H9 (cell line): ENCODE results near the gene NHS. TPM values are rescaled to one million over a fixed set of nuclear protein-coding genes. Genes with fewer than 3 reads are reported as not detected.

ENCODE experiments used
- DNase-seq: peaks from one replicate; pipeline ENCODE4 v3.0.0-alpha.2; 2017
- H2AFZ ChIP-seq: one replicate; pipeline ENCODE4 v1.6.1; 2013; ENCODE audit warnings: mild to moderate bottlenecking, low read length, control low read depth, moderate library complexity
- H2AK5ac ChIP-seq: 2 replicates; pipeline ENCODE4 v1.6.1; 2013; ENCODE audit warnings: low read length, control low read depth, mixed read lengths; ENCODE audit not compliant: insufficient read length
- H2BK120ac ChIP-seq: one replicate; pipeline ENCODE4 v1.6.1; 2013; ENCODE audit warnings: low read depth, mild to moderate bottlenecking, low read length, control low read depth, inconsistent platforms; ENCODE audit not compliant: poor library complexity, severe bottlenecking
- H2BK12ac ChIP-seq: 2 replicates; pipeline ENCODE4 v1.6.1; 2013; ENCODE audit warnings: low read length, control low read depth, mixed read lengths, low read depth; ENCODE audit not compliant: insufficient read length
- H2BK15ac ChIP-seq: 2 replicates; pipeline ENCODE4 v1.6.1; 2013; ENCODE audit warnings: low read depth, low read length, control low read depth
- H2BK20ac ChIP-seq: one replicate; pipeline ENCODE4 v1.6.1; 2013; ENCODE audit warnings: low read depth, mild to moderate bottlenecking, low read length, control low read depth, inconsistent platforms; ENCODE audit not compliant: poor library complexity, severe bottlenecking
- H2BK5ac ChIP-seq: 2 replicates; pipeline ENCODE4 v1.6.1; 2013; ENCODE audit warnings: low read length, control low read depth, mixed read lengths; ENCODE audit not compliant: insufficient read length
- H3K14ac ChIP-seq: 2 replicates; pipeline ENCODE4 v1.6.1; 2013; ENCODE audit warnings: low read length, control low read depth; ENCODE audit not compliant: insufficient read depth
- H3K18ac ChIP-seq: 2 replicates; pipeline ENCODE4 v1.6.1; 2013; ENCODE audit warnings: low read depth, mild to moderate bottlenecking, mixed read lengths, low read length, control low read depth; ENCODE audit not compliant: insufficient read length
- H3K23ac ChIP-seq: 2 replicates; pipeline ENCODE4 v1.6.1; 2013; ENCODE audit warnings: low read length, control low read depth, mixed read lengths, low read depth; ENCODE audit not compliant: insufficient read length
- H3K23me2 ChIP-seq: 2 replicates; pipeline ENCODE4 v1.6.1; 2013; ENCODE audit warnings: low read depth, mild to moderate bottlenecking, mixed read lengths, low read length, control low read depth; ENCODE audit not compliant: insufficient read length, poor library complexity, severe bottlenecking
- H3K27ac ChIP-seq: 2 replicates; pipeline ENCODE4 v1.5.1; 2013; ENCODE audit warnings: low read length, control low read depth, mixed read lengths, low read depth; ENCODE audit not compliant: insufficient read length
- H3K27me3 ChIP-seq: 2 replicates; pipeline ENCODE4 v1.6.1; 2013; ENCODE audit warnings: low read length, control low read depth, inconsistent platforms; ENCODE audit not compliant: insufficient read depth
- H3K4ac ChIP-seq: 2 replicates; pipeline ENCODE4 v1.6.1; 2013; ENCODE audit warnings: low read depth, mild to moderate bottlenecking, control low read depth, inconsistent platforms, low read length, moderate library complexity
- H3K4me1 ChIP-seq: 2 replicates; pipeline ENCODE4 v1.6.1; 2013; ENCODE audit warnings: low read length, control low read depth, inconsistent platforms; ENCODE audit not compliant: insufficient read depth
- H3K4me2 ChIP-seq: 2 replicates; pipeline ENCODE4 v1.6.1; 2013; ENCODE audit warnings: low read length, control low read depth, mixed read lengths; ENCODE audit not compliant: insufficient read length, insufficient read depth
- H3K56ac ChIP-seq: 2 replicates; pipeline ENCODE4 v1.6.1; 2013; ENCODE audit warnings: low read depth, mild to moderate bottlenecking, mixed read lengths, low read length, control low read depth; ENCODE audit not compliant: insufficient read length
- H3K79me1 ChIP-seq: 2 replicates; pipeline ENCODE4 v1.6.1; 2013; ENCODE audit warnings: low read depth, mild to moderate bottlenecking, moderate library complexity, low read length, control low read depth, inconsistent platforms; ENCODE audit not compliant: insufficient read depth, poor library complexity, severe bottlenecking
- H3K79me2 ChIP-seq: 2 replicates; pipeline ENCODE4 v1.6.1; 2013; ENCODE audit warnings: low read length, control low read depth, inconsistent platforms; ENCODE audit not compliant: insufficient read depth
- H3K9ac ChIP-seq: 2 replicates; pipeline ENCODE4 v1.6.1; 2013; ENCODE audit warnings: low read length, control low read depth, mixed read lengths; ENCODE audit not compliant: insufficient read length; ENCODE audit errors: extremely low read depth
- H3K9me3 ChIP-seq: one replicate; pipeline ENCODE4 v1.6.1; 2013; ENCODE audit warnings: low read depth, low read length, inconsistent platforms; ENCODE audit not compliant: control insufficient read depth
- H3T11ph ChIP-seq: one replicate; pipeline ENCODE4 v1.6.1; 2013; ENCODE audit warnings: mild to moderate bottlenecking, low read length, control low read depth, inconsistent platforms
- H4K20me1 ChIP-seq: one replicate; pipeline ENCODE4 v1.6.1; 2013; ENCODE audit not compliant: control insufficient read depth, insufficient read length, insufficient read depth
- H4K5ac ChIP-seq: 2 replicates; pipeline ENCODE4 v1.6.1; 2013; ENCODE audit warnings: low read depth, mild to moderate bottlenecking, mixed read lengths, low read length, control low read depth; ENCODE audit not compliant: insufficient read length
- H4K8ac ChIP-seq: replicated peaks from 2 replicates; pipeline ENCODE4 v1.6.1; 2013; ENCODE audit warnings: low read length, control low read depth, mixed read lengths, low read depth; ENCODE audit not compliant: insufficient read length
- H4K91ac ChIP-seq: 2 replicates; pipeline ENCODE4 v1.6.1; 2013; ENCODE audit warnings: low read depth, mild to moderate bottlenecking, moderate library complexity, mixed read lengths, low read length, control low read depth; ENCODE audit not compliant: insufficient read length
- H3K27ac Mint-ChIP-seq, 3 experiments: 2 replicates in 2 of 3; 3 replicates in 1 of 3; pipeline ENCODE4 v1.8.0; 2020 to 2021; ENCODE audit warnings: mixed read lengths in 3 of 3, mild to moderate bottlenecking in 1 of 3, moderate library complexity in 1 of 3
- H3K27me3 Mint-ChIP-seq: 2 replicates; pipeline ENCODE4 v1.8.0; 2021; ENCODE audit warnings: low read depth, mild to moderate bottlenecking, moderate library complexity, mixed read lengths
- H3K36me3 Mint-ChIP-seq, 3 experiments: 2 replicates in 2 of 3; 3 replicates in 1 of 3; pipeline ENCODE4 v1.8.0; 2020 to 2021; ENCODE audit warnings: low read depth in 3 of 3, mixed read lengths in 3 of 3; ENCODE audit not compliant: insufficient read depth in 1 of 3
- H3K4me1 Mint-ChIP-seq, 2 experiments: 2 replicates each; pipeline ENCODE4 v1.8.0; 2020; ENCODE audit warnings: mixed read lengths in 2 of 2
- H3K4me3 Mint-ChIP-seq, 2 experiments: 2 replicates in 1 of 2; 3 replicates in 1 of 2; pipeline ENCODE4 v1.8.0; 2020 to 2021; ENCODE audit warnings: mild to moderate bottlenecking in 2 of 2, mixed read lengths in 2 of 2, moderate library complexity in 1 of 2
- H3K9me3 Mint-ChIP-seq, 2 experiments: 2 replicates in 1 of 2; 3 replicates in 1 of 2; pipeline ENCODE4 v1.8.0; 2020; ENCODE audit warnings: mild to moderate bottlenecking in 2 of 2, mixed read lengths in 2 of 2, moderate library complexity in 1 of 2
- CTCF ChIP-seq: fragments of 200-600 bp; sonication (generic); conservative IDR thresholded peaks from 3 replicates; pipeline ENCODE4 v1.8.0; 2021; ENCODE audit warnings: antibody characterized with exemption, mild to moderate bottlenecking
- WGBS: extraction: QIAGEN DNeasy Blood & Tissue Kit; methylation state at CpG from one replicate; pipeline ENCODE4 v1.1.7; 2013; ENCODE audit warnings: missing lambda C conversion rate, low lambda C conversion rate, mixed read lengths; ENCODE audit not compliant: insufficient read length; ENCODE audit errors: extremely low coverage; 5-methylcytosine and 5-hydroxymethylcytosine counted together
- microRNA-seq: library from miRNA; unstranded; fragments of <30 nt; microRNA quantifications from one replicate; pipeline ENCODE4, GENCODE V29; 2020; ENCODE audit warnings: borderline microRNAs expressed
- total RNA-seq: library from RNA; stranded (reverse); gene quantifications from 2 replicates; pipeline ENCODE4 v1.2.1, GENCODE V29; 2021

Gene NHS
- total RNA-seq, 1 experiment from 2014 or later = 8.7 TPM

DNA sequence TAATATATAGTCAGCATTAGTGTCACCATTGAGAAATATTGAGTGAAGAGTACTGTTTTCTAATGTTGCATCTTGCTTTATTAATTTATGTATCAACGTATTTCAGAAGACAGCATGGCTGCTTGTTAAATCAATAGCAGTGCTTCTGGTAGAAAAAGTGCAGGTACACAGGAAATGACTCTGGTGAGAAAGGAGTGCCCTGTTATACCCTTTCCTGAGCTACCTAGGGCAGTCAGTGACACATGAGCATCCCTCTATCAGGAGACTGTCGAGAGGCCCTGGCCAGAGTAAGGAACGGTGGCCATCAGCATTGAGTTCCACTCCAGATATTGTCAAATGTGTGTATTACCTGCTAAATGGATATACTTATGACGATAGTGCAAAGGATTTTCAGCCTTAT lies 404.4 kb downstream of the NHS start:
- Histone ChIP-seq H3K56ac (no peak overlapping the region), H3K4me1 (no peaks in the 10 kb centered on the region), H3K4me2 (no peak overlapping the region), H2AK5ac (no peak overlapping the region), H4K20me1 (no peaks in the 10 kb centered on the region), H3K18ac (no peak overlapping the region), H3K27ac (no peak overlapping the region), H2BK5ac (no peak overlapping the region), H2BK20ac (no peak overlapping the region), H3K4ac (no peak overlapping the region), H2BK120ac (no peak overlapping the region), H3K9me3 (peaks cover 1% of the 10 kb centered on the region), H4K8ac (no peak overlapping the region), H3K23ac (no peak overlapping the region), H2BK15ac (no peak overlapping the region), H3T11ph (no peak overlapping the region), H2AFZ (no peak overlapping the region), H3K79me1 (no peaks in the 10 kb centered on the region), H2BK12ac (no peak overlapping the region), H3K27me3 (no peaks in the 10 kb centered on the region; the same call in 1 of the 2 replicates), H4K91ac (no peak overlapping the region), H3K9ac (no peak overlapping the region), H3K23me2 (no peaks in the 10 kb centered on the region), H3K14ac (no peak overlapping the region), H3K79me2 (no peaks in the 10 kb centered on the region), H4K5ac (no peak overlapping the region)
- peaks cover 4% of the 10 kb centered on the region in 2 experiments for H3K4me1 Mint-ChIP-seq
- no peak for DNase-seq
- H3K27me3 Mint-ChIP-seq = peaks cover 2% of the 10 kb centered on the region; the same call in 1 of the 2 replicates
- H3K9me3 Mint-ChIP-seq = peaks cover 38 to 39% of the 10 kb centered on the region in 2 experiments
- no CpG with 5 or more reads among the region's 4 CpGs for WGBS
- TF ChIP-seq CTCF = no peak
- H3K4me3 Mint-ChIP-seq = no peak overlapping the region
- peaks cover 5 to 7% (median 6%) of the 10 kb centered on the region in 3 experiments; a peak in 5 of 7 replicates for H3K36me3 Mint-ChIP-seq
- H3K27ac Mint-ChIP-seq = no peak overlapping the region

Small RNA genes within 50 kb of the gene (microRNA-seq; reads per million reads assigned to microRNA genes)
- gene MIR4768 = not detected
